Measurements from ENCODE around the gene JAKMIP3.

The JAKMIP3 gene

DNA sequence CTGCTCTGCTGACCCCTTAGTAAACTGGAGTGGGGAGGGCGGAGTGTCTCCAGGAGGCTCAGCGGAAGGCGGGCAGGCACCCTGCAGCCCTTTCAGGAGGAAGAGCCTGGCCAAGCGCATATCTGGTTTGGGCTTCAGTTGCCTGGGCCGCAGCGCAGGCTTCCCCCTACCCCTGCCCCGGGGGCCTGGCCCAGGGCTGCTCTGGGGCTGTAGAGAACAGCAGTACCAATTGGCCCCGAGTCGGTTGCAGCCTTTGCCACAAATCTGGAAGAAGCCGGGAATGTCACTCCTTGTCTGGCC, 28.1 kb upstream of the JAKMIP3 start:
- H3K4me2 ChIP-seq (ENCODE audit: low read length) = no peak overlapping the region
- no peak overlapping the region for H3K56ac ChIP-seq (ENCODE audit: low read length)
- H4K5ac ChIP-seq (ENCODE audit: low read length) = no peak overlapping the region
- no peak overlapping the region for H3K27ac ChIP-seq (ENCODE audit: low read depth, low read length)
- no peak overlapping the region for H4K8ac ChIP-seq (ENCODE audit: low read depth, low read length)
- H3K79me1 ChIP-seq (ENCODE audit: low read length) = no peaks in the 10 kb centered on the region
- H3K9ac ChIP-seq (ENCODE audit: low read length) = no peak overlapping the region
- no peak overlapping the region for H2BK15ac ChIP-seq (replicated peaks; ENCODE audit: low read depth)
- no peak overlapping the region for H3K18ac ChIP-seq (ENCODE audit: low read length)
- H2BK5ac ChIP-seq (ENCODE audit: low read length) = no peak overlapping the region
- no peak overlapping the region for H2BK120ac ChIP-seq (ENCODE audit: low read depth, low read length)
- peaks cover 16% of the 10 kb centered on the region for H3K27me3 ChIP-seq (ENCODE audit: insufficient read depth, low read length, poor library complexity)
- WGBS (ENCODE audit: extremely low coverage, insufficient coverage, low lambda C conversion rate) = no CpG with 5 or more reads among the region's 10 CpGs
- no peaks in the 10 kb centered on the region for H3K79me2 ChIP-seq (ENCODE audit: control insufficient read depth, insufficient read depth, low read length)
- DNase-seq = peak; percentile 63
- no peaks in the 10 kb centered on the region for H3K36me3 ChIP-seq (ENCODE audit: control insufficient read depth, insufficient read depth, low read length)
- no peak overlapping the region for H3K23ac ChIP-seq (ENCODE audit: low read length)
- no peak overlapping the region for H3K4ac ChIP-seq (ENCODE audit: low read depth, low read length)
- no peak overlapping the region for H3K4me3 ChIP-seq (ENCODE audit: low read length)
- no peaks in the 10 kb centered on the region for H3K4me1 ChIP-seq (ENCODE audit: control insufficient read depth, low read depth, low read length)
- H2AK5ac ChIP-seq (ENCODE audit: low read length) = no peak overlapping the region

DNA sequence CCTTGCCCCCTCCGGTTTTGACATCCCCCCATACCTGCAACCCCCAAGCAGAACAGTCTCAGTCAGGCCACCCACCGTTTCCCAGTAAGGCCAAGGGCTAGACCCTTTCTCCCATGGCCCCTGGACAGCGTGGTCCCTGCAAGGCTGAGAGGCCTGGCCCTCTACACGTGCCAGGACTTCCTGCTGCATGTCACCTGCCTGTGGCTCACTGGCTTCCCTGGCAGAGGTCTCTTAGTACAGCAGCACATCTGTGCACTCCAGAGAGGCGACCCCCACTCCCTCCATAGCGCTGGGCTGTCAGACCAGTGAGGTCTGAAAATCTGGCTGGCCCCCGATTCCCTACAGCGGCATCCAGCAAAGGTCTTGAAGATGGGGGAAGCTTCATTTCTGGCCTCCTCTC, 26.4 kb upstream of the JAKMIP3 start:
- H4K8ac ChIP-seq (ENCODE audit: low read depth, low read length) = no peak overlapping the region
- no CpG with 5 or more reads among the region's 8 CpGs for WGBS (ENCODE audit: extremely low coverage, insufficient coverage, low lambda C conversion rate)
- H3K56ac ChIP-seq (ENCODE audit: low read length) = no peak overlapping the region
- H3K36me3 ChIP-seq (ENCODE audit: control insufficient read depth, insufficient read depth, low read length) = no peaks in the 10 kb centered on the region
- no peak overlapping the region for H2AK5ac ChIP-seq (ENCODE audit: low read length)
- no peak overlapping the region for H3K9ac ChIP-seq (ENCODE audit: low read length)
- H3K4me2 ChIP-seq (ENCODE audit: low read length) = no peak overlapping the region
- DNase-seq = no peak
- no peaks in the 10 kb centered on the region for H3K79me1 ChIP-seq (ENCODE audit: low read length)
- peaks cover 16% of the 10 kb centered on the region for H3K27me3 ChIP-seq (ENCODE audit: insufficient read depth, low read length, poor library complexity)
- no peak overlapping the region for H2BK5ac ChIP-seq (ENCODE audit: low read length)
- H3K27ac ChIP-seq (ENCODE audit: low read depth, low read length) = no peak overlapping the region
- no peak overlapping the region for H2BK15ac ChIP-seq (replicated peaks; ENCODE audit: low read depth)
- no peak overlapping the region for H3K23ac ChIP-seq (ENCODE audit: low read length)
- H3K4me1 ChIP-seq (ENCODE audit: control insufficient read depth, low read depth, low read length) = no peaks in the 10 kb centered on the region
- no peak overlapping the region for H3K4ac ChIP-seq (ENCODE audit: low read depth, low read length)
- no peak overlapping the region for H4K5ac ChIP-seq (ENCODE audit: low read length)
- H3K4me3 ChIP-seq (ENCODE audit: low read length) = no peak overlapping the region
- H3K79me2 ChIP-seq (ENCODE audit: control insufficient read depth, insufficient read depth, low read length) = no peaks in the 10 kb centered on the region
- H2BK120ac ChIP-seq (ENCODE audit: low read depth, low read length) = no peak overlapping the region
- no peak overlapping the region for H3K18ac ChIP-seq (ENCODE audit: low read length)

- Histone ChIP-seq H2BK5ac (ENCODE audit: low read length) (no peak overlapping the region), H3K27me3 (ENCODE audit: insufficient read depth, low read length, poor library complexity) (peaks cover 13% of the 10 kb centered on the region), H3K36me3 (ENCODE audit: control insufficient read depth, insufficient read depth, low read length) (no peaks in the 10 kb centered on the region), H4K8ac (ENCODE audit: low read depth, low read length) (no peak overlapping the region), H2AK5ac (ENCODE audit: low read length) (no peak overlapping the region), H3K4me2 (ENCODE audit: low read length) (no peak overlapping the region), H2BK120ac (ENCODE audit: low read depth, low read length) (no peak overlapping the region), H3K4me1 (ENCODE audit: control insufficient read depth, low read depth, low read length) (no peaks in the 10 kb centered on the region), H3K79me2 (ENCODE audit: control insufficient read depth, insufficient read depth, low read length) (no peaks in the 10 kb centered on the region), H3K18ac (ENCODE audit: low read length) (no peak overlapping the region), H3K23ac (ENCODE audit: low read length) (no peak overlapping the region), H2BK15ac (replicated peaks; ENCODE audit: low read depth) (no peak overlapping the region), H4K5ac (ENCODE audit: low read length) (no peak overlapping the region), H3K9ac (ENCODE audit: low read length) (no peak overlapping the region), H3K4ac (ENCODE audit: low read depth, low read length) (no peak overlapping the region), H3K4me3 (ENCODE audit: low read length) (no peak overlapping the region), H3K56ac (ENCODE audit: low read length) (no peak overlapping the region), H3K27ac (ENCODE audit: low read depth, low read length) (no peak overlapping the region), H3K79me1 (ENCODE audit: low read length) (no peaks in the 10 kb centered on the region)
- no CpG with 5 or more reads among the region's 9 CpGs for WGBS (ENCODE audit: extremely low coverage, insufficient coverage, low lambda C conversion rate)
- no peak for DNase-seq
Measured at GRCh38 chr10:132040046-132040445, 25.7 kb upstream of the JAKMIP3 start.

DNA sequence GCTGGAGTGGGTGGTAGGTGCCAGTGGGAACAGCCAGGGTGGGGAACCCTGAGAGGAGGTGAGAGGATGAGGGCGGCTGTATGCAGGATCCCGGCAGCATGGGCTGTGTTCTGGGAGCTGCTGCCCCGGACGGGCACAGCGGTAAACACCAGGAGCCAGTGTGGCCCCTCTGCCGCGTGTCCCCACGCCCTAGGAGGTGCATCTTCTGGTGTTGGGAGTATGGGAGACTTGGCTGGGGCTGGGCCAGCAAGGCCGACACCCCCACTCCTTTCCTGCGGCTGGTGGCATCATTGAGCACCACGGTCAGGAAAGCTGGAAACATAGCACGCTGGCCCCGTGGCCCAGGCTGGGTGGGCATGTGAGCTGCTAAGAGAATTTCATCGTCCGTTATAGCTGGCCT, 24.4 kb upstream of the JAKMIP3 start:
- WGBS (ENCODE audit: extremely low coverage, insufficient coverage, low lambda C conversion rate) = no CpG with 5 or more reads among the region's 15 CpGs
- no peaks in the 10 kb centered on the region for H3K79me2 ChIP-seq (ENCODE audit: control insufficient read depth, insufficient read depth, low read length)
- H3K18ac ChIP-seq (ENCODE audit: low read length) = no peak overlapping the region
- H2BK15ac ChIP-seq (replicated peaks; ENCODE audit: low read depth) = no peak overlapping the region
- H2BK5ac ChIP-seq (ENCODE audit: low read length) = no peak overlapping the region
- no peak overlapping the region for H3K4me2 ChIP-seq (ENCODE audit: low read length)
- H3K9ac ChIP-seq (ENCODE audit: low read length) = no peak overlapping the region
- no peak overlapping the region for H4K8ac ChIP-seq (ENCODE audit: low read depth, low read length)
- H3K56ac ChIP-seq (ENCODE audit: low read length) = no peak overlapping the region
- H2AK5ac ChIP-seq (ENCODE audit: low read length) = no peak overlapping the region
- H3K4ac ChIP-seq (ENCODE audit: low read depth, low read length) = no peak overlapping the region
- peaks cover 5% of the 10 kb centered on the region for H3K27me3 ChIP-seq (ENCODE audit: insufficient read depth, low read length, poor library complexity)
- no peak overlapping the region for H3K4me3 ChIP-seq (ENCODE audit: low read length)
- H3K4me1 ChIP-seq (ENCODE audit: control insufficient read depth, low read depth, low read length) = no peaks in the 10 kb centered on the region
- H2BK120ac ChIP-seq (ENCODE audit: low read depth, low read length) = no peak overlapping the region
- no peak overlapping the region for H3K27ac ChIP-seq (ENCODE audit: low read depth, low read length)
- H3K79me1 ChIP-seq (ENCODE audit: low read length) = no peaks in the 10 kb centered on the region
- H3K23ac ChIP-seq (ENCODE audit: low read length) = no peak overlapping the region
- H4K5ac ChIP-seq (ENCODE audit: low read length) = no peak overlapping the region
- no peak for DNase-seq
- H3K36me3 ChIP-seq (ENCODE audit: control insufficient read depth, insufficient read depth, low read length) = no peaks in the 10 kb centered on the region

GRCh38 chr10:132043861-132044695, 21.7 kb upstream of the JAKMIP3 start:
- no peak overlapping the region for H3K4me3 ChIP-seq (ENCODE audit: low read length)
- H2BK5ac ChIP-seq (ENCODE audit: low read length) = no peak overlapping the region
- H3K79me1 ChIP-seq (ENCODE audit: low read length) = no peaks in the 10 kb centered on the region
- no peak overlapping the region for H4K5ac ChIP-seq (ENCODE audit: low read length)
- DNase-seq = no peak
- H3K27ac ChIP-seq (ENCODE audit: low read depth, low read length) = no peak overlapping the region
- no peak overlapping the region for H3K23ac ChIP-seq (ENCODE audit: low read length)
- no peak overlapping the region for H3K4me2 ChIP-seq (ENCODE audit: low read length)
- no peak overlapping the region for H3K18ac ChIP-seq (ENCODE audit: low read length)
- H3K9ac ChIP-seq (ENCODE audit: low read length) = no peak overlapping the region
- no peaks in the 10 kb centered on the region for H3K36me3 ChIP-seq (ENCODE audit: control insufficient read depth, insufficient read depth, low read length)
- H2AK5ac ChIP-seq (ENCODE audit: low read length) = no peak overlapping the region
- no peak overlapping the region for H3K4ac ChIP-seq (ENCODE audit: low read depth, low read length)
- no peak overlapping the region for H4K8ac ChIP-seq (ENCODE audit: low read depth, low read length)
- H3K27me3 ChIP-seq (ENCODE audit: insufficient read depth, low read length, poor library complexity) = no peaks in the 10 kb centered on the region
- no peaks in the 10 kb centered on the region for H3K79me2 ChIP-seq (ENCODE audit: control insufficient read depth, insufficient read depth, low read length)
- H3K56ac ChIP-seq (ENCODE audit: low read length) = no peak overlapping the region
- WGBS (ENCODE audit: extremely low coverage, insufficient coverage, low lambda C conversion rate) = no CpG with 5 or more reads among the region's 22 CpGs
- H2BK15ac ChIP-seq (replicated peaks; ENCODE audit: low read depth) = no peak overlapping the region
- H2BK120ac ChIP-seq (ENCODE audit: low read depth, low read length) = no peak overlapping the region
- no peaks in the 10 kb centered on the region for H3K4me1 ChIP-seq (ENCODE audit: control insufficient read depth, low read depth, low read length)

DNA sequence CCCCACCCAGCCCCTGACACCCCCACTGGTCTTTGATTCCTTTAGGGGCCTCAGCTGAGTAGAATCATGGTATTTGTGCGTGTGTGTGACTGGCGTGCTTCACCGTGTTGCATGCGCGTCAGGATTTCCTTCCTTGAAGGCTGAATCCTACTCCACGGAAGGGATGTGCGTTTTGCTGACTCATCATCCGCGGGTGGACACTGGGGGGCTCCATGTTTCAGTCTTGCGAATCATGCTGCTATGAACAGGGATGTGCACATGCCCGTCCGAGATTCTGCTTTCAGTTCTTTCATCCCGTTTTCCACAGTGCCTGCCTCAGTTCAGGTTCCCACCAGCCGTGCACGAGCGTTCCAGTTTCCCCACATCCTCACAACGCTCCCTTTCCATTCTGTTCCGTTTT, 20.9 kb upstream of the JAKMIP3 start:
- no peak overlapping the region for H3K56ac ChIP-seq (ENCODE audit: low read length)
- no peak overlapping the region for H4K8ac ChIP-seq (ENCODE audit: low read depth, low read length)
- H3K18ac ChIP-seq (ENCODE audit: low read length) = no peak overlapping the region
- H3K4me3 ChIP-seq (ENCODE audit: low read length) = no peak overlapping the region
- no peak overlapping the region for H3K4me2 ChIP-seq (ENCODE audit: low read length)
- DNase-seq = no peak
- H3K27ac ChIP-seq (ENCODE audit: low read depth, low read length) = no peak overlapping the region
- no peak overlapping the region for H2BK120ac ChIP-seq (ENCODE audit: low read depth, low read length)
- H3K23ac ChIP-seq (ENCODE audit: low read length) = no peak overlapping the region
- no peaks in the 10 kb centered on the region for H3K79me1 ChIP-seq (ENCODE audit: low read length)
- no peak overlapping the region for H4K5ac ChIP-seq (ENCODE audit: low read length)
- no peak overlapping the region for H3K4ac ChIP-seq (ENCODE audit: low read depth, low read length)
- H2AK5ac ChIP-seq (ENCODE audit: low read length) = no peak overlapping the region
- no peak overlapping the region for H3K9ac ChIP-seq (ENCODE audit: low read length)
- WGBS (ENCODE audit: extremely low coverage, insufficient coverage, low lambda C conversion rate) = no CpG with 5 or more reads among the region's 18 CpGs
- H2BK5ac ChIP-seq (ENCODE audit: low read length) = no peak overlapping the region
- H2BK15ac ChIP-seq (replicated peaks; ENCODE audit: low read depth) = no peak overlapping the region
- no peaks in the 10 kb centered on the region for H3K79me2 ChIP-seq (ENCODE audit: control insufficient read depth, insufficient read depth, low read length)
- no peaks in the 10 kb centered on the region for H3K4me1 ChIP-seq (ENCODE audit: control insufficient read depth, low read depth, low read length)
- no peaks in the 10 kb centered on the region for H3K36me3 ChIP-seq (ENCODE audit: control insufficient read depth, insufficient read depth, low read length)
- no peaks in the 10 kb centered on the region for H3K27me3 ChIP-seq (ENCODE audit: insufficient read depth, low read length, poor library complexity)

All from mesendoderm (in vitro differentiated cells).